ENCODE results near the gene RAPGEF1.

Gene RAPGEF1

GRCh38 chr9:131528886-131529505 is 210.9 kb downstream of the RAPGEF1 start:
- DNase-seq (ENCODE audit: low spot score), result no peak
- Histone ChIP-seq H3K27me3 (ENCODE audit: insufficient read depth, poor library complexity, severe bottlenecking) (no peaks in the 10 kb centered on the region), H3K4me3 (ENCODE audit: severe bottlenecking) (no peak overlapping the region), H3K27ac (ENCODE audit: poor library complexity, severe bottlenecking) (no peak overlapping the region), H3K36me3 (ENCODE audit: low read depth) (peaks cover 42% of the 10 kb centered on the region), H3K9me3 (ENCODE audit: severe bottlenecking) (no peaks in the 10 kb centered on the region), H3K4me1 (ENCODE audit: insufficient read depth, poor library complexity, severe bottlenecking) (no peaks in the 10 kb centered on the region)
- no peak for TF ChIP-seq CTCF (IDR thresholded peaks at IDR 0.05; ENCODE audit: poor library complexity, severe bottlenecking)
- ATAC-seq (ENCODE audit: low read depth), result no peak

GRCh38 chr9:131528186-131528585 is 211.7 kb downstream of the RAPGEF1 start:
- Histone ChIP-seq H3K36me3 (ENCODE audit: low read depth) (peaks cover 44% of the 10 kb centered on the region), H3K9me3 (ENCODE audit: severe bottlenecking) (no peaks in the 10 kb centered on the region), H3K4me3 (ENCODE audit: severe bottlenecking) (no peak overlapping the region), H3K4me1 (ENCODE audit: insufficient read depth, poor library complexity, severe bottlenecking) (no peaks in the 10 kb centered on the region), H3K27ac (ENCODE audit: poor library complexity, severe bottlenecking) (no peak overlapping the region), H3K27me3 (ENCODE audit: insufficient read depth, poor library complexity, severe bottlenecking) (no peaks in the 10 kb centered on the region)
- no peak for ATAC-seq (ENCODE audit: low read depth)
- DNase-seq (ENCODE audit: low spot score), result no peak
- no peak for TF ChIP-seq CTCF (IDR thresholded peaks at IDR 0.05; ENCODE audit: poor library complexity, severe bottlenecking)

Measured in RWPE2 (cell line).